A673 (cell line): Measurements from ENCODE around the gene SGF29.

Experiments used
- CTCF ChIP-seq: fragments of 300-800, 200-600 bp; sonication (generic); conservative IDR thresholded peaks from 2 replicates; pipeline ENCODE4 v1.5.1; 2017; ENCODE audit warnings: low read depth, mild to moderate bottlenecking, antibody characterized with exemption, low read length, moderate library complexity, mixed read lengths
- EZH2 ChIP-seq: fragments of 200-600 bp; sonication (generic); IDR thresholded peaks from 2 replicates; pipeline ENCODE4 v1.6.1; 2017; ENCODE audit warnings: borderline replicate concordance, low read depth, mild to moderate bottlenecking, mixed read lengths, antibody characterized with exemption, low read length; ENCODE audit not compliant: poor library complexity, severe bottlenecking

- TF ChIP-seq EZH2 (no peak), CTCF (no peak)
Observed at GRCh38 chr16:28543072-28543471, 10.6 kb upstream of the SGF29 start.
